EH (cell line): ENCODE data around the gene FBXL14.

Experiments used
- DNase-seq: peaks from one replicate; pipeline ENCODE4 v3.0.0-alpha.2; 2015; ENCODE audit warnings: low read depth

FBXL14 gene

DNA sequence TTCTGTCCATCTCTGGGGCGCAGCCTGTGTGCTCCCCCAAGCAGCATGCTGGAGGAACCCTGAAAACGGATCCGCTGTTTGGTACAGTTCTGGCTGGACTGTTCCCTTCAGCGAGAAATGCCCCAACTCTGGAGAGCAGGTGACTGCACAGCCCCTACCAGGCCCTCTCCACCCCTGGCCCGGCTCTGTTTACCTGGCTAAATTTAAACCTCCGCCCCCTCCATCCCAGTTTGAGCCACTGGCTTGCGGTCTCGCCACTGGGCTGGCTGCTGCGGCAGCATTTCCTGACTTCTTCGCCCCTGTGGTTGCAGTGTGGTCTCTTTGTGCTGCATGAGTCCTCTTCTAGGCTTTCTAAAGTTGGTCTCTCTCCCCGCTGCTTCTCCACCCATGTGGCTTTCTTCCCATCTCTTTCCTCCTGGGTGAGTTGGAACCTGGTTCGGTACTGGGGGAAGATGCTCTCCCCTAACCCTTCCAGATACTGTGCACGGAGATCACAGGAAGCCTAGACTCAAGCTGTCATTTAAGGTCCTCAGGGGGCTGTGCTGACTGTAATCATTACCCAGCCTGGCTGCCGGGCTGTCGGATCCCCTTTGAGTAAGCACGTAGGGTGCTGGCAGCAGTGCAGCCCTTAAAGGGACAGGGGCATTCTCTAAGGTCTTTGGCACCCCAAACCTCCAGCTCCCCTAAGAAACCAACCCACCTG is 60.6 kb downstream of the FBXL14 start:
- DNase-seq = peak; percentile 52

DNA sequence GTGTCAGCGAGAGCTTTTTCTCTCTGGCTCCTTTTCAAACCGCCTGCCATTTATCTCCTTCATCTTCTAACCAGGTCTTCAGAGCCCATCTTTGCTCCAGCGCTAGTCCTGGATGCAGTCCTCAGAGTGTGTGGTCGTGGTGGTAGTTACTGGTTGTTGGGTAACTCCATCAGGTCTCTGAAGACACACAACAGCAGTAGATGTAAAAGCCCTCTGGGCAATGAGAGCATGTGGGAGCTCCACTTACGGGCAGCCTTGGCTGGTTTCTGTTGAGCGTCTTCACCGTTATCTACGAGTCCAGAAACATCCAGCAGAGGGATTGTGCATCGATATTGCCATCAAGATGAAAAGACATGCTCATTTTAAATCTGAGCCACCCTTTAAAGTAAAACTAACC is 61.2 kb downstream of the FBXL14 start:
- DNase-seq = peak; percentile 64

DNA sequence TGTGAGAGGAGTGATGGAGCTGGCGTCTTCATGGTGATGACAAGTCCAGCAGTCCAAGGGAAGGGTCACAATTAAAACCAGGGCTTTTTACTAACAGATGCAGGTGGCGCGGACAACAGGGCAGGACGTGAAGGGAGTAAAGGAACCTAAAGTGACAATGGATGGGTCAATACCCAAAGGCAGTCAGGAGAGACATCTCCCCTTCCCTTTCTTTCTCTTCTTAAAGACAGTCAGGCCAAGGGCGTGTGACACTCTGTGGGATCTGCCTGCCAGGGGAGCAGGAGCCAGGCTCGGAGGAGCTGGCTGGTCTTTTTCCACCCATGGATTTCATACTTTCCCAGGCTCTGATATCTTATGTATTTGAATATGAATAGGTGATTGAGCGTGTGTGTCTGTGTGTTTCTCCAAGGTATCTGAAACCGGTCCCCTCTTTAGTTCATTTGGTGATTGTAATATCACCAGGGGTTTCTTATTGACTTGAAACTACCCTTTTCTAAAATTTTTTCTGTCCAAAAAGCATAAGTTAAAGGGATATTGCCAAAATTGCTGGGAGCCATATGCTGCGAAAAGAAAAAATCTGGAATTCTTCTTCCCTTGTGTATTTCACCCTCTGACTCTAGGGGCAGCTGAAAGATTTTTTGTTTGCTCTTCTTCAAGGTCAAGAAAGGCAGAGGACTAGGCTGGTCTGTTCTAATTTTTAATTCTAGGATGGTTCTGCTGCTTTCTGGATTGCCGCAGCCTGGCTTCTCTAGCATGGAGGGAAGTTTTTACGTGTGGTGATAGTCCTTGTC is 61.8 kb downstream of the FBXL14 start:
- no peak for DNase-seq

DNA sequence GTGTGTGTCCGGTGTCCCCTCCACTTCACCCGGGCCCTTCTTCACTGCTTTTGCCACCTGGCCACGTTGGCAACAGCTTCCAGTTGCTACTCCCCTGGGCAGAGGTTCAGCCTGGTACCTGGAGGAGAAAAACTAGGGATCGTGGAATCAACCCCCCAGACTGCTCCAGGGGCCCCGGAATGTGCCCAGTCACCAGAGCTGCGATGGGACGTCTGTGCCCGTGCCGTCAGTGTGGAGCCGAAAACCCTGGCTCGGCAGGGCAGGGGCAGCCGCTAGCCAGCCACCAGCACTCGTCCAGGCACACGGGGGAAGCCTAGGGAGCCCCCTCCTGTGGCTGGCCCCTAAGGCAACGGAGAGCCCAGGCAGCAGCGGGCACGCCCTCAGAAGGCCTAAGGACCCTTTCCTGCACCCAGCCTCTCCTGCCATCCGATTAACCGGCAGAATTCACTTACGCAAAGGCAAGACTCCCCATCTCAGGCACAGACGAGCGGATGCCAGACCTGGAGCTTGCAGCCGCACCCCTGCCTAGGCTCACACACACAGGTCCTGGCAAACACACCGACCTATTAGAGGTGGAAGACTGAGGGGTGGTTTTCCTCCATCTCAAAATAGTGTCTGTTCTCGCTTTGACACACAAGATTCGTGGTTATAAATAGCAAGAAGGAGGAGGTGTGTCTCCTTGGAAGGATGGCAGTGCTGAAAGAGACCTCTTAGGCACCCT is 62.6 kb downstream of the FBXL14 start:
- peak; percentile 46 for DNase-seq

GRCh38 chr12:1531153-1531653 is 63.2 kb downstream of the FBXL14 start:
- peak; percentile 46 for DNase-seq

DNA sequence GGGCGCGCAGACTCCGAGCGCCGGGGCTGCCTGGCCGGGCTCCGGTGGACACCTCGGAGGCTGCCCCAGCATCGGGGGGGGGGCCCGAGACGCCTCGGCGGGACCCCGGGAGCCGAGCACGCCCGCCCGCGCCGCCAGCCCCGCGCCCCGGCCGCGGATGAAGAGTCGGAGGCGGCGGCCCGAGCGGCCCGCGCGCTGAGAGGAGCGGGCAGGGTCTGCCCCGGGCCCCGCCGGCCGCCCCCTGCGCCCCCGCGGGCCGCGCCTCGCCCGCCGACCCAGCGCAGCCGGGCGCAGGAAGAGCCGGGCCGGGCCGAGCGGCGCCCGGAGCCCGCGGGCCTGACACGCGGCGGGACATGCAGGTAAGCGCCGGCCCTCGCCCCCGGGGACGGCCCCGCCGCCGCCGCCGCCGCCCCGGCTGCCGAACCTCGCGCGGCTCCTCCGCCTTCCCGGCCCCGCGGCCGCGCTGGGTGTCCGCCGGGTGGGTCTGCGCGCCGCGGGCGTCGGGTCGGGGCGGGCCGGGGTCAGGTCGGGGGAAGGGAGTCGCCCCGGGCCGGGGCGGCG is 63.7 kb downstream of the FBXL14 start:
- DNase-seq = no peak

GRCh38 chr12:1529862-1530591 is 64.4 kb downstream of the FBXL14 start:
- peak; percentile 66 for DNase-seq

- DNase-seq = no peak
These were observed 65.0 kb downstream of the FBXL14 start for GRCh38 chr12:1529228-1529861.

- no peak for DNase-seq
These were observed 65.6 kb downstream of the FBXL14 start for GRCh38 chr12:1528791-1529190.

GRCh38 chr12:1527789-1528188 is 66.6 kb downstream of the FBXL14 start:
- DNase-seq = peak; percentile 98

GRCh38 chr12:1525858-1526257 is 68.5 kb downstream of the FBXL14 start:
- DNase-seq = no peak

DNA sequence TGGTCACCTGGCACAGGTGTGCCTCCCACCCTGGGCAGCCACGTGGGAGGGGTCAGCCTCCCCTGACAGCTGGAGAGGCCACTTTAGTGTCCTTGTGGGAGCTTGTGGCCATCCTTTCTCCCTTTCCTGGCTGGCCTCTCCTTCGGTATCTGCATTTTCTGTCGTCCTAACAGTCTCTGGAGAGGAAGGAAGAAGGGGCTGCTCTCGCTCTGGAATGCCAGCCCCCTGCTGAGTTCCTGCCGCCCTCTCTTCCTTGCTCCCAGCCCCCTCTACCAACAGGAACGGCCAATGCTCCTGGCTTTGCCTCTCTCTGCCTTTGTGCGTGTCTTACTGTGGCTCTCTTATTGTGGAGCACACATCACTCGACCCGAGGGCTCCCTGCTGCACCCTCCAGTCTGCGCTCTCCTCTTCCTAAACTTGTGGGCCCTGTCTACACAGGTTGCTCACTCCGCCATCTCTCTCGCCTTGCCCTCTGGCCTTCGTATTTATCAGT is 70.8 kb downstream of the FBXL14 start:
- DNase-seq = no peak

GRCh38 chr12:1523046-1523445 is 71.3 kb downstream of the FBXL14 start:
- no peak for DNase-seq

- peak; percentile 29 for DNase-seq
These were observed 74.7 kb downstream of the FBXL14 start for GRCh38 chr12:1519642-1520041.

- peak; percentile 89 for DNase-seq
These were observed 75.5 kb downstream of the FBXL14 start for GRCh38 chr12:1518591-1519516.

- no peak for DNase-seq
These were observed 76.5 kb downstream of the FBXL14 start for GRCh38 chr12:1517734-1518525.

GRCh38 chr12:1517007-1517406 is 77.4 kb downstream of the FBXL14 start:
- DNase-seq = peak; percentile 89
